T-cell (primary cell): ENCODE data around the gene CFAP53. TPM values are rescaled to one million over a fixed set of nuclear protein-coding genes. Genes with fewer than 3 reads are reported as not detected.

Source experiments
- ATAC-seq, 4 experiments: fragments of 200-7000 bp in 3 of 4; fragments of 150-1000 bp in 1 of 4; cut with Tn5 transposase; replicated peaks in 1 of 4; 1 replicate in 3 of 4; 2 replicates in 1 of 4; pipeline ENCODE4 v1.10.0; 2021; ENCODE audit warnings: moderate library complexity in 3 of 4, mild to moderate bottlenecking in 2 of 4, moderate number of reproducible peaks in 1 of 4
- CTCF ChIA-PET, 2 donors: fragments of 300-600 bp; sonication (Branson Sonifier 250); formaldehyde crosslinking; loops; one replicate each; lab custom pipeline; 2022; ENCODE audit warnings: antibody characterized with exemption in 2 of 2; lab: Charles Lee
- POLR2A ChIA-PET, 2 donors: fragments of 300-600 bp; sonication (Branson Sonifier 250); formaldehyde crosslinking; loops; one replicate each; lab custom pipeline; 2022; ENCODE audit warnings: antibody characterized with exemption in 2 of 2; lab: Charles Lee
- DNase-seq, 35 experiments: peaks; one replicate each; pipeline versions ENCODE4 v3.0.0 to v3.0.0-alpha.2; 2013 to 2023
- H3K27ac ChIP-seq: one replicate; pipeline ENCODE4 v1.5.1; 2013; ENCODE audit warnings: low read length
- H3K27me3 ChIP-seq, 2 experiments: replicated peaks in 1 of 2; 1 replicate in 1 of 2; 2 replicates in 1 of 2; pipeline versions ENCODE4 v1.6.1 to v1.7.0; 2013; ENCODE audit warnings: low read length in 1 of 2, mixed read lengths in 1 of 2; ENCODE audit not compliant: control insufficient read depth in 2 of 2, insufficient read depth in 2 of 2; ENCODE audit errors: extremely low read depth in 1 of 2
- H3K36me3 ChIP-seq, 2 donors: 1 replicate in 1 of 2; 2 replicates in 1 of 2; pipeline versions ENCODE4 v1.6.1 to v1.7.0; 2013; ENCODE audit warnings: low read length in 1 of 2; ENCODE audit not compliant: control insufficient read depth in 2 of 2, insufficient read depth in 1 of 2; ENCODE audit errors: extremely low read depth in 1 of 2
- H3K4me1 ChIP-seq, 2 experiments: 1 replicate in 1 of 2; 2 replicates in 1 of 2; pipeline versions ENCODE4 v1.6.1 to v1.7.0; 2013; ENCODE audit warnings: low read length in 2 of 2, mixed read lengths in 1 of 2; ENCODE audit not compliant: insufficient read depth in 2 of 2, control insufficient read depth in 1 of 2; ENCODE audit errors: extremely low read depth in 1 of 2
- H3K4me3 ChIP-seq, 2 donors: 1 replicate in 1 of 2; 2 replicates in 1 of 2; pipeline versions ENCODE4 v1.5.1 to v1.7.0; 2013; ENCODE audit warnings: mild to moderate bottlenecking in 2 of 2, low read length in 1 of 2, moderate library complexity in 1 of 2; ENCODE audit not compliant: control insufficient read depth in 1 of 2; ENCODE audit errors: extremely low read depth in 1 of 2
- H3K9me3 ChIP-seq: 2 replicates; pipeline ENCODE4 v1.7.0; 2013
- H3K27ac Mint-ChIP-seq, 2 donors: one replicate each; pipeline ENCODE4 v1.8.0; 2020 to 2021; ENCODE audit warnings: mild to moderate bottlenecking in 2 of 2, mixed read lengths in 2 of 2
- H3K27me3 Mint-ChIP-seq, 2 donors: one replicate each; pipeline ENCODE4 v1.8.0; 2021 to 2022; ENCODE audit warnings: mixed read lengths in 2 of 2
- H3K36me3 Mint-ChIP-seq: one replicate; pipeline ENCODE4 v1.8.0; 2021; ENCODE audit warnings: mixed read lengths
- H3K4me1 Mint-ChIP-seq, 3 donors: one replicate each; pipeline ENCODE4 v1.8.0; 2020 to 2022; ENCODE audit warnings: mixed read lengths in 3 of 3, mild to moderate bottlenecking in 1 of 3
- H3K4me3 Mint-ChIP-seq, 3 donors: one replicate each; pipeline ENCODE4 v1.8.0; 2020 to 2022; ENCODE audit warnings: mild to moderate bottlenecking in 3 of 3, mixed read lengths in 3 of 3, moderate library complexity in 3 of 3
- H3K9me3 Mint-ChIP-seq, 3 donors: one replicate each; pipeline ENCODE4 v1.8.0; 2020 to 2022; ENCODE audit warnings: mixed read lengths in 3 of 3
- WGBS: methylation state at CpG from one replicate; pipeline ENCODE4 v1.1.5; 2013; ENCODE audit warnings: missing lambda C conversion rate; ENCODE audit not compliant: insufficient coverage; 5-methylcytosine and 5-hydroxymethylcytosine counted together
- total RNA-seq, 35 experiments: library from RNA in 6 of 35; stranded (reverse) in 6 of 35; fragments of 120-200 nt in 1 of 35; gene quantifications; one replicate each; pipeline versions ENCODE4 v1.2.1 to v1.2.4 and lab custom pipeline; 2013 to 2026

The CFAP53 gene
- total RNA-seq, 5 donors from 2014 or later (not counting 1 experiment from before 2014, with no cell fraction given), result 0.56 to 1.2 (median 0.95) TPM; not detected in 1

DNA sequence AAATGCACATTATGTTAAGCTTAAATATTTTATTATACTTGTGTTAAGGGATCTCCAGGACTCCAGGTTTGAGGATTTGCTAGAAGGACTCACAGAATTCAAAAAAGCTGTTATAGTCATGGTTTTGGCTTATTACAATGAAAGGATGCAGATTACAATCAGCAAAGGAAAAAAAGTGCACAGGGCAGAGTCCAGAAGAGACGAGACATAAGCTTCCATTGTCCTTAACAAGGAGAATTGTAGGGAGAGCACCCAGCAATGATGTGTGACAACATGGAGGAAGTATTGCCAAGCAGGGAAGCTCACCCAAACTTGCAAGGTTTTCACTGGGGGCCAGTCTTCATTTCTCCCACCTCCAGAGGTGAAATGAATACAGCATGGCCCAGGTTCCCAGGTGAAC, 58.6 kb downstream of the CFAP53 start:
- ChIA-PET CTCF (interaction anchor here in 1 of 2 donors (0.6 kb wide), 1 partner anchor 150 kb away, joined by 3 read pairs; no protein-coding TSS in a partner anchor), POLR2A (interaction anchor here in 1 of 2 donors (0.6 kb wide), 1 partner anchor 190 kb away, joined by 3 read pairs; no protein-coding TSS in a partner anchor)
- H3K27ac ChIP-seq, result no peak overlapping the region
- no peak overlapping the region for H3K27ac Mint-ChIP-seq
- no peak for DNase-seq
- H3K4me3 ChIP-seq, result no peak overlapping the region
- no peaks in the 10 kb centered on the region for H3K36me3 ChIP-seq
- peaks cover 12 to 45% of the 10 kb centered on the region in 2 experiments for H3K27me3 ChIP-seq
- no peak for ATAC-seq
- no peaks in the 10 kb centered on the region for H3K36me3 Mint-ChIP-seq
- H3K4me3 Mint-ChIP-seq, result no peak overlapping the region
- no peaks in the 10 kb centered on the region for H3K9me3 ChIP-seq
- H3K4me1 Mint-ChIP-seq, result peaks cover 8 to 11% (median 10%) of the 10 kb centered on the region in 3 donors
- H3K9me3 Mint-ChIP-seq, result no peaks in the 10 kb centered on the region
- H3K4me1 ChIP-seq, result peaks cover 0 to 7% of the 10 kb centered on the region in 2 experiments
- peaks cover 60 to 68% of the 10 kb centered on the region in 2 donors for H3K27me3 Mint-ChIP-seq
- 0% methylated on average over 1 of the region's 1 CpG for WGBS

- DNase-seq (peak in 1 of 35 experiments; percentile 22), ATAC-seq (no peak)
- 0% methylated on average over 9 of the region's 24 CpGs for WGBS
- Histone ChIP-seq H3K27ac (no peak overlapping the region), H3K4me3 (no peak overlapping the region), H3K27me3 (peaks cover 18 to 40% of the 10 kb centered on the region in 2 experiments), H3K9me3 (no peaks in the 10 kb centered on the region), H3K4me1 (peaks cover 0 to 7% of the 10 kb centered on the region in 2 experiments), H3K36me3 (no peaks in the 10 kb centered on the region)
- Mint-ChIP-seq H3K4me1 (peaks cover 8 to 11% (median 10%) of the 10 kb centered on the region in 3 donors), H3K27me3 (peaks cover 43 to 65% of the 10 kb centered on the region in 2 donors), H3K9me3 (peaks cover 0 to 13% (median 3%) of the 10 kb centered on the region in 3 donors), H3K27ac (no peak overlapping the region), H3K4me3 (no peak overlapping the region), H3K36me3 (peaks cover 3% of the 10 kb centered on the region)
- POLR2A ChIA-PET, result no interaction called here
- CTCF ChIA-PET, result no interaction called here
Observed at GRCh38 chr18:50203801-50204604, 62.3 kb downstream of the CFAP53 start.

GRCh38 chr18:50201476-50202018, 64.7 kb downstream of the CFAP53 start:
- Histone ChIP-seq H3K36me3 (no peaks in the 10 kb centered on the region), H3K9me3 (no peaks in the 10 kb centered on the region), H3K4me3 (no peak overlapping the region), H3K27me3 (peaks cover 27 to 37% of the 10 kb centered on the region in 2 experiments), H3K27ac (no peak overlapping the region), H3K4me1 (peaks cover 0 to 7% of the 10 kb centered on the region in 2 experiments)
- POLR2A ChIA-PET, result no interaction called here
- no peak for DNase-seq
- Mint-ChIP-seq H3K9me3 (peaks cover 0 to 13% (median 3%) of the 10 kb centered on the region in 3 donors), H3K4me1 (peaks cover 8 to 13% (median 11%) of the 10 kb centered on the region in 3 donors), H3K36me3 (peaks cover 3% of the 10 kb centered on the region), H3K4me3 (no peak overlapping the region), H3K27me3 (peaks cover 53 to 79% of the 10 kb centered on the region in 2 donors), H3K27ac (no peak overlapping the region)
- no peak for ATAC-seq
- CTCF ChIA-PET, result no interaction called here
- WGBS, result no CpG with 5 or more reads among the region's 1 CpG

- Histone ChIP-seq H3K36me3 (no peaks in the 10 kb centered on the region), H3K4me1 (peaks cover 2 to 12% of the 10 kb centered on the region in 2 experiments), H3K27me3 (peaks cover 34 to 45% of the 10 kb centered on the region in 2 experiments), H3K4me3 (no peak overlapping the region), H3K9me3 (no peaks in the 10 kb centered on the region), H3K27ac (no peak overlapping the region)
- Mint-ChIP-seq H3K4me3 (no peak overlapping the region), H3K4me1 (peaks cover 15 to 21% (median 16%) of the 10 kb centered on the region in 3 donors), H3K27me3 (peaks cover 56 to 78% of the 10 kb centered on the region in 2 donors), H3K27ac (no peak overlapping the region), H3K9me3 (peaks cover 0 to 13% (median 3%) of the 10 kb centered on the region in 3 donors), H3K36me3 (peaks cover 3% of the 10 kb centered on the region)
- DNase-seq (no peak), ATAC-seq (no peak)
- ChIA-PET POLR2A (no interaction called here), CTCF (interaction anchor here in 1 of 2 donors (0.5 kb wide), 1 partner anchor 13 kb away, joined by 4 read pairs; no protein-coding TSS in a partner anchor)
- 88% methylated on average over 1 of the region's 1 CpG for WGBS
Observed at GRCh38 chr18:50199921-50200320, 66.4 kb downstream of the CFAP53 start.

GRCh38 chr18:50199346-50199855, 66.9 kb downstream of the CFAP53 start:
- 70% methylated on average over 2 of the region's 5 CpGs for WGBS

DNA sequence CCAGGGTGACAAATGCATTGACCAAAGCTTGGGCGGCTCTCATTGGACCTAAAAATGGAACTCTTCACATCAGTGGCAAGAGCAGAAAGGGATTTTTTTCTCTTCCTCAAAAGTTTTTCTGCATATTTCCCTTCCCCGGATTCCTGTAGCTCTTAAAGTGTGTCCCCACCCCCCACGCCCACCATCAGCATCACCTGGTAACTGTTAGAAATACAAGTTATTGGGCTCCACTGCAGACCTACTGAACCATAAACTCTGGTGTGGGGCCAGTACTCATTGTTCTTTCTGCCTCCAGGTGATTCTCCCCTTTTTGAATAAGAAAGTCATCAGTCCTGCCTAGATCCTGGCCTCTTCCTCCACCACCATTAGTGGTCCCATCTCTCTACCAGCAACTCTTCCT, 70.0 kb downstream of the CFAP53 start:
- Mint-ChIP-seq H3K4me1 (peaks cover 11 to 22% (median 16%) of the 10 kb centered on the region in 3 donors), H3K36me3 (peaks cover 3% of the 10 kb centered on the region), H3K27me3 (peaks cover 56 to 78% of the 10 kb centered on the region in 2 donors), H3K4me3 (peak overlapping the region in 2 of 3 donors; percentile 1 to 71), H3K9me3 (peaks cover 0 to 12% (median 3%) of the 10 kb centered on the region in 3 donors), H3K27ac (no peak overlapping the region)
- ATAC-seq (no peak), DNase-seq (no peak)
- H3K27me3 ChIP-seq, result peaks cover 22 to 43% of the 10 kb centered on the region in 2 experiments
- H3K4me3 ChIP-seq, result no peak overlapping the region
- WGBS, result 79% methylated on average over 3 of the region's 3 CpGs
- H3K9me3 ChIP-seq, result no peaks in the 10 kb centered on the region
- ChIA-PET POLR2A (no interaction called here), CTCF (interaction anchor here in 1 of 2 donors (0.7 kb wide), 2 partner anchors 22 to 297 kb away, joined by 4 to 5 read pairs; no protein-coding TSS in a partner anchor)
- H3K27ac ChIP-seq, result no peak overlapping the region
- H3K4me1 ChIP-seq, result peaks cover 2 to 19% of the 10 kb centered on the region in 2 experiments
- no peaks in the 10 kb centered on the region for H3K36me3 ChIP-seq

More at GRCh38 chr18:50199346-50199855, 66.9 kb downstream of the CFAP53 start:
- Mint-ChIP-seq H3K27ac (no peak overlapping the region), H3K4me3 (no peak overlapping the region), H3K36me3 (peaks cover 3% of the 10 kb centered on the region), H3K9me3 (peaks cover 0 to 13% (median 3%) of the 10 kb centered on the region in 3 donors), H3K4me1 (peaks cover 13 to 20% (median 13%) of the 10 kb centered on the region in 3 donors), H3K27me3 (peaks cover 51 to 72% of the 10 kb centered on the region in 2 donors)
- no peak overlapping the region for H3K4me3 ChIP-seq
- no peak overlapping the region for H3K27ac ChIP-seq
- no peak for DNase-seq
- H3K27me3 ChIP-seq, result peaks cover 29 to 41% of the 10 kb centered on the region in 2 experiments
- ATAC-seq, result no peak
- ChIA-PET POLR2A (no interaction called here), CTCF (no interaction called here)
- no peaks in the 10 kb centered on the region for H3K36me3 ChIP-seq
- no peaks in the 10 kb centered on the region for H3K9me3 ChIP-seq
- H3K4me1 ChIP-seq, result peaks cover 2 to 13% of the 10 kb centered on the region in 2 experiments
